ENCODE measurements around the gene AMPD3. TPM values are rescaled to one million over a fixed set of nuclear protein-coding genes. Genes with fewer than 3 reads are reported as not detected.

The AMPD3 gene
- total RNA-seq, 2 experiments from 2014 or later = 31.1 to 34.2 TPM

GRCh38 chr11:10418259-10418949 is 36.7 kb upstream of the AMPD3 start:
- no peaks in the 10 kb centered on the region for H3K27me3 Mint-ChIP-seq
- no peak for ATAC-seq
- intact Hi-C loops (cut with micrococcal nuclease) = loop anchor here (10.0 kb wide), 1 partner anchor 106 kb away; no protein-coding TSS in a partner anchor
- CTCF ChIA-PET = interaction anchor here (1.2 to 1.6 kb wide), 5 partner anchors 10 to 236 kb away, joined by 3 to 5 read pairs (median 3); partner anchors contain the start of gene RNF141
- peaks cover 21% of the 10 kb centered on the region for H3K4me1 Mint-ChIP-seq (ENCODE audit: low read depth)
- no peaks in the 10 kb centered on the region for H3K36me3 Mint-ChIP-seq (ENCODE audit: low read depth)
- H3K4me3 Mint-ChIP-seq = no peak overlapping the region
- DNase-seq = no peak
- no peak for TF ChIP-seq CTCF (IDR thresholded peaks at IDR 0.05)
- no peak overlapping the region for H3K27ac Mint-ChIP-seq
- H3K9me3 Mint-ChIP-seq = peaks cover 5% of the 10 kb centered on the region
- POLR2A ChIA-PET = no interaction called here

GRCh38 chr11:10418950-10419310 is 36.1 kb upstream of the AMPD3 start:
- H3K4me1 Mint-ChIP-seq (ENCODE audit: low read depth) = peaks cover 16% of the 10 kb centered on the region
- DNase-seq (no peak), ATAC-seq (no peak)
- no peak for TF ChIP-seq CTCF (IDR thresholded peaks at IDR 0.05)
- H3K4me3 Mint-ChIP-seq = no peak overlapping the region
- no peaks in the 10 kb centered on the region for H3K27me3 Mint-ChIP-seq
- ChIA-PET CTCF (interaction anchor here (1.0 to 1.6 kb wide), 5 partner anchors 10 to 235 kb away, joined by 3 to 5 read pairs (median 3); partner anchors contain the start of gene RNF141), POLR2A (no interaction called here)
- intact Hi-C loops (cut with micrococcal nuclease) = loop anchor here (10.0 kb wide), 1 partner anchor 106 kb away; no protein-coding TSS in a partner anchor
- H3K27ac Mint-ChIP-seq = no peak overlapping the region
- H3K36me3 Mint-ChIP-seq (ENCODE audit: low read depth) = no peaks in the 10 kb centered on the region
- H3K9me3 Mint-ChIP-seq = peaks cover 5% of the 10 kb centered on the region

- no peak for ATAC-seq
- intact Hi-C loops (cut with micrococcal nuclease) = no loop called here
- Mint-ChIP-seq H3K27me3 (peaks cover 2% of the 10 kb centered on the region), H3K4me1 (ENCODE audit: low read depth) (no peaks in the 10 kb centered on the region), H3K9me3 (peaks cover 3% of the 10 kb centered on the region), H3K27ac (no peak overlapping the region), H3K36me3 (ENCODE audit: low read depth) (no peaks in the 10 kb centered on the region), H3K4me3 (no peak overlapping the region)
- TF ChIP-seq CTCF (IDR thresholded peaks at IDR 0.05) = no peak
- POLR2A ChIA-PET = no interaction called here
- DNase-seq = no peak
- CTCF ChIA-PET = interaction anchor here (1.6 to 3.4 kb wide), 3 partner anchors 15 to 20 kb away, joined by 4 to 12 read pairs (median 9); no protein-coding TSS in a partner anchor
Measured at GRCh38 chr11:10426475-10426874, 28.6 kb upstream of the AMPD3 start.

- ChIA-PET CTCF (interaction anchor here (0.9 to 3.4 kb wide), 5 partner anchors 13 to 251 kb away, joined by 3 to 12 read pairs (median 4); no protein-coding TSS in a partner anchor), POLR2A (interaction anchor here (0.5 to 1.4 kb wide), 2 partner anchors 27 to 107 kb away, joined by 4 to 7 read pairs; partner anchors contain the start of gene AMPD3)
- ATAC-seq (peak; percentile 45), DNase-seq (no peak)
- no peak overlapping the region for H3K27ac Mint-ChIP-seq
- H3K36me3 Mint-ChIP-seq (ENCODE audit: low read depth) = no peaks in the 10 kb centered on the region
- H3K4me1 Mint-ChIP-seq (ENCODE audit: low read depth) = no peaks in the 10 kb centered on the region
- H3K9me3 Mint-ChIP-seq = peaks cover 1% of the 10 kb centered on the region
- no peak for TF ChIP-seq CTCF (IDR thresholded peaks at IDR 0.05)
- peaks cover 2% of the 10 kb centered on the region for H3K27me3 Mint-ChIP-seq
- no peak overlapping the region for H3K4me3 Mint-ChIP-seq
- intact Hi-C loops (cut with micrococcal nuclease) = no loop called here
Measured at GRCh38 chr11:10428453-10428852, 26.6 kb upstream of the AMPD3 start.

GRCh38 chr11:10429526-10429925 is 25.5 kb upstream of the AMPD3 start:
- ChIA-PET POLR2A (interaction anchor here (0.5 kb wide), 1 partner anchor 22 kb away, joined by 3 read pairs; no protein-coding TSS in a partner anchor), CTCF (interaction anchor here (1.2 to 3.4 kb wide), 7 partner anchors 8 to 250 kb away, joined by 3 to 12 read pairs (median 4); partner anchors contain the start of gene RNF141)
- no peaks in the 10 kb centered on the region for H3K4me1 Mint-ChIP-seq (ENCODE audit: low read depth)
- no peak for DNase-seq
- H3K9me3 Mint-ChIP-seq = peaks cover 1% of the 10 kb centered on the region
- TF ChIP-seq CTCF (IDR thresholded peaks at IDR 0.05) = no peak
- no peak overlapping the region for H3K27ac Mint-ChIP-seq
- ATAC-seq = no peak
- H3K27me3 Mint-ChIP-seq = peaks cover 2% of the 10 kb centered on the region
- no peaks in the 10 kb centered on the region for H3K36me3 Mint-ChIP-seq (ENCODE audit: low read depth)
- intact Hi-C loops (cut with micrococcal nuclease) = no loop called here
- H3K4me3 Mint-ChIP-seq = no peak overlapping the region
